ENCODE results near the gene FBXL22. TPM values are rescaled to one million over a fixed set of nuclear protein-coding genes. Genes with fewer than 3 reads are reported as not detected.

The FBXL22 gene
- total RNA-seq, 1 experiment from 2014 or later = 0.18 TPM

GRCh38 chr15:63575312-63575711 is 21.9 kb upstream of the FBXL22 start:
- Histone ChIP-seq H3K4me3 (no peak overlapping the region), H3K4me1 (replicated peaks) (no peaks in the 10 kb centered on the region), H3K36me3 (peaks cover 32% of the 10 kb centered on the region), H3K27ac (no peak overlapping the region), H3K9me3 (replicated peaks) (no peaks in the 10 kb centered on the region), H3K27me3 (replicated peaks) (no peaks in the 10 kb centered on the region)
- no peak for DNase-seq (ENCODE audit: low read depth in 1 of 2, low spot score in 2 of 2)

GRCh38 chr15:63576441-63576840 is 20.7 kb upstream of the FBXL22 start:
- H3K27ac ChIP-seq = no peak overlapping the region
- no peak overlapping the region for H3K4me3 ChIP-seq
- no peaks in the 10 kb centered on the region for H3K27me3 ChIP-seq (replicated peaks)
- no peaks in the 10 kb centered on the region for H3K9me3 ChIP-seq (replicated peaks)
- no peak for DNase-seq (ENCODE audit: low read depth in 1 of 2, low spot score in 2 of 2)
- H3K4me1 ChIP-seq (replicated peaks) = no peaks in the 10 kb centered on the region
- peaks cover 22% of the 10 kb centered on the region for H3K36me3 ChIP-seq

DNA sequence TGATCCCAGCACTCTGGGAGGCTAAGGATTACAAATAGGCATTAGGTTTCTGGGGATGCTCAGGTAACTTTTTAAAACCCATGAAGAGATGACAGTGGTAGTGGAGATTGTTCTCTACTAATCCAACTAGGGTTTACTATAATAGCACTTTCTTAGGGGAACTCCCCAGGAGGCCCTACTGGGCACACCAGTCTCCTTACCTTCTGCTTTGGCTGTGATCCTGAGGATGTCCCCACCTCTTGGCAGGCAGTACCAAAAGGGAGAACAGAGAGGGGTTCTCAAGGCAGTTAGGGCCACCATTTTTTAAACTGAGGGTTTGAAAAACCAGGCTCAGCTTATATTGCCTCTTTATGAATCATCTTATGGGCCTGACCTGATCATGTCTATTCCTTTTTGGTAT is 15.0 kb upstream of the FBXL22 start:
- Histone ChIP-seq H3K4me1 (replicated peaks) (peaks cover under 1% of the 10 kb centered on the region), H3K4me3 (no peak overlapping the region), H3K9me3 (replicated peaks) (no peaks in the 10 kb centered on the region), H3K27me3 (replicated peaks) (no peaks in the 10 kb centered on the region), H3K27ac (no peak overlapping the region), H3K36me3 (peaks cover 35% of the 10 kb centered on the region)
- no peak for DNase-seq (ENCODE audit: low read depth in 1 of 2, low spot score in 2 of 2)

GRCh38 chr15:63582718-63583426 is 14.3 kb upstream of the FBXL22 start:
- no peaks in the 10 kb centered on the region for H3K9me3 ChIP-seq (replicated peaks)
- peaks cover 35% of the 10 kb centered on the region for H3K36me3 ChIP-seq
- no peaks in the 10 kb centered on the region for H3K27me3 ChIP-seq (replicated peaks)
- H3K27ac ChIP-seq = no peak overlapping the region
- H3K4me3 ChIP-seq = no peak overlapping the region
- H3K4me1 ChIP-seq (replicated peaks) = peaks cover 6% of the 10 kb centered on the region
- DNase-seq (ENCODE audit: low read depth in 1 of 2, low spot score in 2 of 2) = no peak

DNA sequence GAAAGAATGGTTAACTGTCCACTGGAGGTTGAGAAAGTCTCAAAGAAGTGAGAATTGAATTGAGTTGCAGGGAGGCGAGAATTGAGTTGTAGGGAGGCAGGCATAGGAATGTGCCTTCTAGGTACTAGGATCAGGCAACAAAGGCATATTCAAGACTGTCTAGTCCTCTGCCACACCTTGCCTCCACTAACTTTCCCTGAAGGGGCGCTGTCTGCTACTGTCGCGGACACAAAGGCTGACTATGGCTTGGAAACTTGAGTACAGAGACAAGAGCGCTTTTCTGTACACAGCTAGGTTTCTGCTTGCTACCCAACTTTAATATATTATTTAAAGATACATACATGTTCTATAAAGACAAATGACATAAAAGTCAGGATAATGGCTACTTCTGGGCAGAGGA is 10.4 kb upstream of the FBXL22 start:
- Histone ChIP-seq H3K4me3 (no peak overlapping the region), H3K27ac (no peak overlapping the region), H3K9me3 (replicated peaks) (no peaks in the 10 kb centered on the region), H3K27me3 (replicated peaks) (no peaks in the 10 kb centered on the region), H3K4me1 (replicated peaks) (peaks cover 6% of the 10 kb centered on the region), H3K36me3 (peaks cover 69% of the 10 kb centered on the region)
- DNase-seq (ENCODE audit: low read depth in 1 of 2, low spot score in 2 of 2) = no peak

DNA sequence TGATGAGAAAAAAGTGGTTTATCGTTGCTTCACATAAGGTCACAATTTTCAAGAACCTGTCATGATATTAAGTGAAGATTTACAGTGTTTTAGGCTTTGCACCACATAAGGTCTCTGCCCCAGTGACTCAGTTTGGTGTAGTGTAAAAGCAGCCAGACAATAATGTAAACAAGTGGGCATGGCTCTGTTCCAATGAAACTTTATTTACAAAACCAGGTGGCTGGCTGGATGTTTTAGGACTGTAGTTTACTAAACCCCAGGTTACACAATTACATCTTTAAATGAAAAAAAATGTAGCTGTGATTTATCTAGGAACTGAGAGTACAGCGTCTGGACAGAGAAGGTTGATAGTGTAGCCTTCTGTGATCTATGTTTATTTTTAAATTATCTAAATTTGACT is 9.7 kb upstream of the FBXL22 start:
- Histone ChIP-seq H3K4me1 (replicated peaks) (peaks cover 6% of the 10 kb centered on the region), H3K4me3 (no peak overlapping the region), H3K27ac (no peak overlapping the region), H3K36me3 (peaks cover 67% of the 10 kb centered on the region), H3K27me3 (replicated peaks) (no peaks in the 10 kb centered on the region), H3K9me3 (replicated peaks) (no peaks in the 10 kb centered on the region)
- peak in 1 of 2 experiments; percentile 34 for DNase-seq (ENCODE audit: low read depth in 1 of 2, low spot score in 2 of 2)

DNA sequence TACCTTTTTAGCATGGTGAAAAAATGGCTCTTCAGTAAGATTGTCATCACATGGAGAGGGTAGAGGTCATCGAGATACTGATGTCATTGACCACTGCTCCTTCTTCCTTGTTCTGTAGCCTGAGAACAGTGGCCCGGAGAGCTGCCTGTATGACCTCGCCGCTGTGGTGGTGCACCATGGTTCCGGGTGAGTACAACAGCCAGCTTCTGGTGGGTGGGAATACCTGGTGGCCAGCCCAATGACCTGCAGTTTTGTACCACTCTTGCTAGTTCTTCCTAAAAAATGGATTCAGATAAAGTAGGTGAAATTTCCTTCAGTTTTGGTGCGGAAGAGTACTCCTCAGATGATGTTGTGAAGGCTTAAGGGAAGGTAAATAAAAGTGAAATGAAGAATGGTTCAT is 8.4 kb upstream of the FBXL22 start:
- H3K9me3 ChIP-seq (replicated peaks) = no peaks in the 10 kb centered on the region
- no peak overlapping the region for H3K27ac ChIP-seq
- peaks cover 6% of the 10 kb centered on the region for H3K4me1 ChIP-seq (replicated peaks)
- H3K4me3 ChIP-seq = no peak overlapping the region
- DNase-seq (ENCODE audit: low read depth in 1 of 2, low spot score in 2 of 2) = no peak
- peaks cover 70% of the 10 kb centered on the region for H3K36me3 ChIP-seq
- H3K27me3 ChIP-seq (replicated peaks) = no peaks in the 10 kb centered on the region

DNA sequence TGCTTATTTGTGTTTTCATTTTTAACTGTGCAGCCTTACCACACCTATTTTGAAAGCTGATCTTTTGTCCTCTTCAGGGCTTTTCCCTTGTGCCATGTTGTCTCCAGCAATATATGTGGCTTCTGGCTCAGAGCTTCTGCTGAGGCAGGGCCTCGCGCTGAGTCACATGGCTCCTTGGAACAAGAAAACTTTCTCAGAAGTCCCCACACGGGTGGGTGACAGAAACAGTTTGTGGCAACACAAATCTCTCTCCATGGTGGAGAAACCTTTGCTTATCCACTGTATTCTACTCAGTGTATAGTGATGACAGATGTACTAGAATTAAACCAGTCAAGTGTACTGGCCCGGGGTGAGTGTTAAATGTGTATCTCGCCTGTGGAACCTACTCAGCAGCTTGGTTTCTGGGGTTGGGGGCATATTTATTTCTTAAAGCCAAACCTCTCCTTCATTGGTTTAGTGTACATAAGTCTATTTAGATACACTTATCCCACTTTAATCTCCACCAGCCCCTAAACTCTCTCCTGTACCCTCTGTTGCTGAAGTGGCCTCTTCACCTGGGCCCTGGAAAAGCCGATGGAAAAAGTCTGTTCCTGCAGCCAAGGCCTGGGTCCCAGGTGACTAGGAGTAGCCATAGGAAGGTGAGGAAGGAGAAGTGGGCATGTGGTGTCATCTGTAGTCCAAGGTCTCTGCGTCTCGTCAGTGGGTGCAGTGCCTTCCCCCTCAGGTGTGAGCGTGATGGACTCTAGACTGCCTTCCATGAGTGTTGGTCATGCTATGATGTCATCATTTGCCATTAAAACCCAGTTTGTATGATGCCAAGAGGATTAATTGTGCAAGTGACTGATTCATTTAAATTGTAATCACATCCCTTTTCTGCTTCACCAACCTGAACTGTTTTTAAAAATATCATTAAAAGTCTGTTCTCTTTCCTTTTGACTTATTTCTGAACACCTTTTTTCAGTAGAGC is 3.2 kb upstream of the FBXL22 start:
- H3K4me3 ChIP-seq = no peak overlapping the region
- H3K36me3 ChIP-seq = peaks cover 41% of the 10 kb centered on the region
- H3K27ac ChIP-seq = no peak overlapping the region
- no peaks in the 10 kb centered on the region for H3K27me3 ChIP-seq (replicated peaks)
- DNase-seq (ENCODE audit: low read depth in 1 of 2, low spot score in 2 of 2) = no peak
- H3K9me3 ChIP-seq (replicated peaks) = no peaks in the 10 kb centered on the region
- H3K4me1 ChIP-seq (replicated peaks) = peaks cover 20% of the 10 kb centered on the region

- Histone ChIP-seq H3K27me3 (replicated peaks) (no peaks in the 10 kb centered on the region), H3K4me3 (no peak overlapping the region), H3K4me1 (replicated peaks) (peaks cover 22% of the 10 kb centered on the region), H3K36me3 (peaks cover 32% of the 10 kb centered on the region), H3K27ac (no peak overlapping the region), H3K9me3 (replicated peaks) (no peaks in the 10 kb centered on the region)
- no peak for DNase-seq (ENCODE audit: low read depth in 1 of 2, low spot score in 2 of 2)
Observed at GRCh38 chr15:63595065-63595464, 2.1 kb upstream of the FBXL22 start.

DNA sequence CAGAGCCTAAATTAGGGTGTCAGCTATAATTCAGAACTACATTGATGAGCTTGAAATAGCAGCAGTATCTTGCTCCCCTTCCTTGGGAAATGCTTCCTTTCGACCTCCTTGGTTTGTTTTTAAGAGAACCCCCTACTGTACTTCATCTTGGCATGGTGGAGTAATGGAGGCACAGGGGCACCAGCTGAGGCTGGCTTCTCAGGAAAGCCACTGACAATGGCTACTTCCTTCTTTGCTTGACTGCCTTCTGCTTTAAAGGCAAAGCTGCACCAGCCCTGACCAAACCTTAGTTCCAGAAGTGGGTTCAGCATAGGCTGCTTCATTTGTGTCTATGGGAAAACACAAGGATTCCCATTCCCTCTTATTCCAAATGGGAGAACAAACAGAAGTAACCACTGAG is 1.5 kb upstream of the FBXL22 start:
- H3K4me3 ChIP-seq = no peak overlapping the region
- H3K36me3 ChIP-seq = peaks cover 26% of the 10 kb centered on the region
- H3K4me1 ChIP-seq (replicated peaks) = peaks cover 28% of the 10 kb centered on the region
- no peaks in the 10 kb centered on the region for H3K9me3 ChIP-seq (replicated peaks)
- no peak overlapping the region for H3K27ac ChIP-seq
- DNase-seq (ENCODE audit: low read depth in 1 of 2, low spot score in 2 of 2) = no peak
- no peaks in the 10 kb centered on the region for H3K27me3 ChIP-seq (replicated peaks)

GRCh38 chr15:63596676-63597037 is 530 bp upstream of the FBXL22 start:
- H3K4me1 ChIP-seq (replicated peaks) = peaks cover 34% of the 10 kb centered on the region
- no peak overlapping the region for H3K27ac ChIP-seq
- H3K36me3 ChIP-seq = peaks cover 20% of the 10 kb centered on the region
- H3K9me3 ChIP-seq (replicated peaks) = no peaks in the 10 kb centered on the region
- DNase-seq (ENCODE audit: low read depth in 1 of 2, low spot score in 2 of 2) = no peak
- no peaks in the 10 kb centered on the region for H3K27me3 ChIP-seq (replicated peaks)
- no peak overlapping the region for H3K4me3 ChIP-seq

DNA sequence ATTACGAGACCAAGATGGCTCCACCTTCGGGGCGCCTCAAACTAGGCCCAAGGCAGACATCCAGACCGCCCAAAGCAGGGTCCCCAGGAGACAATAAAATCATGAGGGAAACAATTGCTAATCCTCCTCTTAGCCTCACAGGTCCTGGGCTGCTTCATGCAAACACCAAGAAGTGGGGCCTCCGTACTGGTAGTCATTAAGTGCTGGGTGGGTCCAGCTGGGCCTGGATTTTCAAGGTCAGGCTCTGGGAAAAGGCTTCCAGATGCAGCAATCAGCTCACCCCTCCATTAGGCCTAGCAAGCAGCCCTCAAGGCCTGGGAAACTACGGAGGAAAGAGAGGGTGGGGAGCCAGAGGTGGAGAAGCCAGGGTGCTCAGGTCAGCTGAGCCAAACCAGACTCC is 634 bp downstream of the FBXL22 start:
- peaks cover 16% of the 10 kb centered on the region; the same call in 1 of the 2 replicates for H3K36me3 ChIP-seq
- H3K4me3 ChIP-seq = no peak overlapping the region
- no peaks in the 10 kb centered on the region for H3K27me3 ChIP-seq (replicated peaks)
- H3K9me3 ChIP-seq (replicated peaks) = no peaks in the 10 kb centered on the region
- peaks cover 39% of the 10 kb centered on the region for H3K4me1 ChIP-seq (replicated peaks)
- H3K27ac ChIP-seq = no peak overlapping the region
- no peak for DNase-seq (ENCODE audit: low read depth in 1 of 2, low spot score in 2 of 2)

GRCh38 chr15:63598473-63599400 is 1.6 kb downstream of the FBXL22 start:
- H3K4me1 ChIP-seq (replicated peaks) = peaks cover 39% of the 10 kb centered on the region
- no peak overlapping the region for H3K27ac ChIP-seq
- 0 out of 2 replicates have a peak, but pooled peaks cover 6% of the 10 kb centered on the region for H3K36me3 ChIP-seq
- no peaks in the 10 kb centered on the region for H3K27me3 ChIP-seq (replicated peaks)
- no peaks in the 10 kb centered on the region for H3K9me3 ChIP-seq (replicated peaks)
- DNase-seq (ENCODE audit: low read depth in 1 of 2, low spot score in 2 of 2) = no peak
- H3K4me3 ChIP-seq = no peak overlapping the region

Data from SJSA1 (cell line).